ENCODE data around the gene PRKN. TPM values are rescaled to one million over a fixed set of nuclear protein-coding genes. Genes with fewer than 3 reads are reported as not detected.

The PRKN gene
- polyA plus RNA-seq, 1 donor from 2014 or later: 1.2 TPM

DNA sequence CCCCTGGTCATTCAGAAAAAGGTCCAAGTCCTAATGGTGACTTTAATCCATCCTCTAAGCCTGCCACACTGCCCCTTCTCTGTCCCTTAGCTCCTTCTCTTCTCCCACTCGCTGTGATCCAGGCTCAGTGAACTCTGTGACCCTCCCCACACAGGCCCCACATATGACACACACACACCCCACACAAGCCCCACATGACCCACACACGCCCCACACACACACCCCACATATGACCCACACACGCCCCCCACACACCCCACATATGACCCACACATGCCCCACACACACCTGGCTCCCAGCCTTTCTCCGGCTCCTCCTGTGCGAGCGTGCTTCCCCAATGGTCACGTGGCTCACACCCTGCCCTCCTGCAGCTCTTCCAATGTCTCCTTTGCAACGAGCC is 925.3 kb downstream of the PRKN start:
- Histone ChIP-seq H3K9ac (ENCODE audit: low read length) (no peak overlapping the region), H3F3A (ENCODE audit: insufficient read depth, low read length, poor library complexity, severe bottlenecking) (no peaks in the 10 kb centered on the region), H3K27me3 (ENCODE audit: insufficient read depth, low read depth, low read length) (no peaks in the 10 kb centered on the region), H3K4me3 (ENCODE audit: low read length) (no peak overlapping the region), H3K4me2 (ENCODE audit: low read length) (no peak overlapping the region), H3K9me3 (ENCODE audit: low read length) (no peaks in the 10 kb centered on the region), H4K20me1 (ENCODE audit: insufficient read depth) (no peaks in the 10 kb centered on the region), H3K9me2 (ENCODE audit: insufficient read depth, low read length) (no peaks in the 10 kb centered on the region), H3K27ac (ENCODE audit: low read length) (no peak overlapping the region), H3K36me3 (ENCODE audit: insufficient read depth, low read length) (no peaks in the 10 kb centered on the region), H3K79me2 (replicated peaks; ENCODE audit: insufficient read depth, low read length) (no peaks in the 10 kb centered on the region), H2AFZ (ENCODE audit: low read depth, low read length) (no peak overlapping the region)
- TF ChIP-seq SMC3 (conservative IDR thresholded peaks at IDR 0.05; ENCODE audit: poor library complexity) (no peak), EP300 (conservative IDR thresholded peaks at IDR 0.05; ENCODE audit: poor library complexity, severe bottlenecking) (no peak)
- TF ChIP-seq, protein P1, sequence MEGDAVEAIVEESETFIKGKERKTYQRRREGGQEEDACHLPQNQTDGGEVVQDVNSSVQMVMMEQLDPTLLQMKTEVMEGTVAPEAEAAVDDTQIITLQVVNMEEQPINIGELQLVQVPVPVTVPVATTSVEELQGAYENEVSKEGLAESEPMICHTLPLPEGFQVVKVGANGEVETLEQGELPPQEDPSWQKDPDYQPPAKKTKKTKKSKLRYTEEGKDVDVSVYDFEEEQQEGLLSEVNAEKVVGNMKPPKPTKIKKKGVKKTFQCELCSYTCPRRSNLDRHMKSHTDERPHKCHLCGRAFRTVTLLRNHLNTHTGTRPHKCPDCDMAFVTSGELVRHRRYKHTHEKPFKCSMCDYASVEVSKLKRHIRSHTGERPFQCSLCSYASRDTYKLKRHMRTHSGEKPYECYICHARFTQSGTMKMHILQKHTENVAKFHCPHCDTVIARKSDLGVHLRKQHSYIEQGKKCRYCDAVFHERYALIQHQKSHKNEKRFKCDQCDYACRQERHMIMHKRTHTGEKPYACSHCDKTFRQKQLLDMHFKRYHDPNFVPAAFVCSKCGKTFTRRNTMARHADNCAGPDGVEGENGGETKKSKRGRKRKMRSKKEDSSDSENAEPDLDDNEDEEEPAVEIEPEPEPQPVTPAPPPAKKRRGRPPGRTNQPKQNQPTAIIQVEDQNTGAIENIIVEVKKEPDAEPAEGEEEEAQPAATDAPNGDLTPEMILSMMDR (IDR thresholded peaks at IDR 0.05; ENCODE audit: poor library complexity, severe bottlenecking): no peak

DNA sequence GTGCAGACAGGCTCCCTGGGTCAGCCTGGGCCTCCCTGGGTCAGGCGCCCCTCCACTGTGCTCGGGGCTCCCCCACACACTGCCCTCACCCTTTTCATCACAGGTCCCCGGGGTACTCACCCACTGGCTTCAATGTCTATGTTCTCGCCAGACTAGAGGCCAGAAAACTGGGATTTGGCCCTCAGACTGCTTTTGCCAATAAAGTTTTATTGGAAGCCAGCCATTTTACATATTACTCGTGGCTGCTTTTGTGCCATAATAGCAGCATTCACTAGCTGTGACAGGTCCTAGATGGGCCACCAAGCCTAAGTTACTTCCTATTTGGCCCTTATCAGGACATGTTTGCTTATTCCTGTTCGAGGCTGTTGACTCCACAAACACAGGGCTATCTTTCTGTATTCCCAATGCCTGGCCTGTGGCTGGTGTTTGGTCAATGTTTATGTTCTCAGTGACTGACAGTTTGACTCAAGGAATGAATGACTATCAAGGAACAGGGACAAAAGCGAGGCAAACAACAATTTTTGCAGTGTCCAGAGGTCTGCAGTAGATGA is 928.6 kb downstream of the PRKN start:
- Histone ChIP-seq H3K9ac (ENCODE audit: low read length) (no peak overlapping the region), H3K9me3 (ENCODE audit: low read length) (no peaks in the 10 kb centered on the region), H3F3A (ENCODE audit: insufficient read depth, low read length, poor library complexity, severe bottlenecking) (no peaks in the 10 kb centered on the region), H4K20me1 (ENCODE audit: insufficient read depth) (no peaks in the 10 kb centered on the region), H3K27ac (ENCODE audit: low read length) (no peak overlapping the region), H2AFZ (ENCODE audit: low read depth, low read length) (no peak overlapping the region), H3K9me2 (ENCODE audit: insufficient read depth, low read length) (no peaks in the 10 kb centered on the region), H3K27me3 (ENCODE audit: insufficient read depth, low read depth, low read length) (no peaks in the 10 kb centered on the region), H3K4me3 (ENCODE audit: low read length) (no peak overlapping the region), H3K36me3 (ENCODE audit: insufficient read depth, low read length) (no peaks in the 10 kb centered on the region), H3K4me2 (ENCODE audit: low read length) (no peak overlapping the region), H3K79me2 (replicated peaks; ENCODE audit: insufficient read depth, low read length) (no peaks in the 10 kb centered on the region)
- TF ChIP-seq, protein P1 (IDR thresholded peaks at IDR 0.05; ENCODE audit: poor library complexity, severe bottlenecking): no peak
- no peak for TF ChIP-seq TAF1 (IDR thresholded peaks at IDR 0.05; ENCODE audit: low read depth)
- TF ChIP-seq EP300 (conservative IDR thresholded peaks at IDR 0.05; ENCODE audit: poor library complexity, severe bottlenecking): no peak

DNA sequence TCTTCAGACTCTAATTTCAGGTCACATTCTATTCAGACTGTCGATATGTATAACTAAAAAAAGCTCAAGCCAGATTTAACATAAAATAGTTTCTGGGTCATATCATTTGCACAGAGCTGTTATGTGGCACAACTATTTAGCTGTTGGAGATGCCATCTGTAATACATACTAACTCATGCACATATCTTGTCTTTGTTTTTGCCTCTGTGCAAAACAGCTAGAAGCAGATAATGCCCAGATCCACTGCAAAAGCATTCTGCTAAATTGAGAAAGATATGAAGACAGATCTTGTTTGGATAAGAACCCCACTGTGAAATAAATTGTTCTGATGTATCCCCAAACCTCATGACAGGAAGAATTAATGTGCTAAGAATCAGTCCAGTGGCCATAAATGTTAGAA is 930.9 kb downstream of the PRKN start:
- Histone ChIP-seq H3K9ac (ENCODE audit: low read length) (no peak overlapping the region), H3K79me2 (replicated peaks; ENCODE audit: insufficient read depth, low read length) (no peaks in the 10 kb centered on the region), H3K9me2 (ENCODE audit: insufficient read depth, low read length) (no peaks in the 10 kb centered on the region), H3K27ac (ENCODE audit: low read length) (no peak overlapping the region), H3K4me3 (ENCODE audit: low read length) (no peak overlapping the region), H3K36me3 (ENCODE audit: insufficient read depth, low read length) (no peaks in the 10 kb centered on the region), H3F3A (ENCODE audit: insufficient read depth, low read length, poor library complexity, severe bottlenecking) (no peaks in the 10 kb centered on the region), H3K9me3 (ENCODE audit: low read length) (no peaks in the 10 kb centered on the region), H2AFZ (ENCODE audit: low read depth, low read length) (no peak overlapping the region), H3K4me2 (ENCODE audit: low read length) (no peak overlapping the region), H3K27me3 (ENCODE audit: insufficient read depth, low read depth, low read length) (no peaks in the 10 kb centered on the region), H4K20me1 (ENCODE audit: insufficient read depth) (no peaks in the 10 kb centered on the region)
- TF ChIP-seq EP300 (conservative IDR thresholded peaks at IDR 0.05; ENCODE audit: poor library complexity, severe bottlenecking) (no peak), EZH2 (IDR thresholded peaks at IDR 0.05; ENCODE audit: borderline replicate concordance, insufficient read depth, low read length, poor library complexity, severe bottlenecking) (no peak), POLR2AphosphoS5 (IDR thresholded peaks at IDR 0.05) (no peak), SMC3 (conservative IDR thresholded peaks at IDR 0.05; ENCODE audit: poor library complexity) (no peak), TAF1 (IDR thresholded peaks at IDR 0.05; ENCODE audit: low read depth) (no peak), MXI1 (conservative IDR thresholded peaks at IDR 0.05; ENCODE audit: poor library complexity, severe bottlenecking) (no peak), RAD21 (conservative IDR thresholded peaks at IDR 0.05) (no peak)
- TF ChIP-seq, protein P1 (IDR thresholded peaks at IDR 0.05; ENCODE audit: poor library complexity, severe bottlenecking): no peak
- TF ChIP-seq, protein P2, sequence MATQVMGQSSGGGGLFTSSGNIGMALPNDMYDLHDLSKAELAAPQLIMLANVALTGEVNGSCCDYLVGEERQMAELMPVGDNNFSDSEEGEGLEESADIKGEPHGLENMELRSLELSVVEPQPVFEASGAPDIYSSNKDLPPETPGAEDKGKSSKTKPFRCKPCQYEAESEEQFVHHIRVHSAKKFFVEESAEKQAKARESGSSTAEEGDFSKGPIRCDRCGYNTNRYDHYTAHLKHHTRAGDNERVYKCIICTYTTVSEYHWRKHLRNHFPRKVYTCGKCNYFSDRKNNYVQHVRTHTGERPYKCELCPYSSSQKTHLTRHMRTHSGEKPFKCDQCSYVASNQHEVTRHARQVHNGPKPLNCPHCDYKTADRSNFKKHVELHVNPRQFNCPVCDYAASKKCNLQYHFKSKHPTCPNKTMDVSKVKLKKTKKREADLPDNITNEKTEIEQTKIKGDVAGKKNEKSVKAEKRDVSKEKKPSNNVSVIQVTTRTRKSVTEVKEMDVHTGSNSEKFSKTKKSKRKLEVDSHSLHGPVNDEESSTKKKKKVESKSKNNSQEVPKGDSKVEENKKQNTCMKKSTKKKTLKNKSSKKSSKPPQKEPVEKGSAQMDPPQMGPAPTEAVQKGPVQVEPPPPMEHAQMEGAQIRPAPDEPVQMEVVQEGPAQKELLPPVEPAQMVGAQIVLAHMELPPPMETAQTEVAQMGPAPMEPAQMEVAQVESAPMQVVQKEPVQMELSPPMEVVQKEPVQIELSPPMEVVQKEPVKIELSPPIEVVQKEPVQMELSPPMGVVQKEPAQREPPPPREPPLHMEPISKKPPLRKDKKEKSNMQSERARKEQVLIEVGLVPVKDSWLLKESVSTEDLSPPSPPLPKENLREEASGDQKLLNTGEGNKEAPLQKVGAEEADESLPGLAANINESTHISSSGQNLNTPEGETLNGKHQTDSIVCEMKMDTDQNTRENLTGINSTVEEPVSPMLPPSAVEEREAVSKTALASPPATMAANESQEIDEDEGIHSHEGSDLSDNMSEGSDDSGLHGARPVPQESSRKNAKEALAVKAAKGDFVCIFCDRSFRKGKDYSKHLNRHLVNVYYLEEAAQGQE (IDR thresholded peaks at IDR 0.05; ENCODE audit: borderline replicate concordance): no peak

Data from neural cell (in vitro differentiated cells).